GM23338 (cell line): ENCODE measurements around the gene TYW1. TPM values are rescaled to one million over a fixed set of nuclear protein-coding genes. Genes with fewer than 3 reads are reported as not detected.
"Not testable (repeated sequence)": the region's sequence is repeated elsewhere in the genome, so short reads cannot be mapped to it uniquely, and the experiment has no call there.

Experiments
- ATAC-seq: fragments of 200-7000 bp; cut with Tn5 transposase; 3 replicates; pipeline ENCODE4 v1.9.1; 2020
- DNase-seq: peaks from one replicate; pipeline ENCODE4 v3.0.0-alpha.2; 2015; ENCODE audit warnings: low spot score
- H2AFZ ChIP-seq: fragments of 200-600 bp; sonication (generic); 2 replicates; pipeline ENCODE4 v1.8.0; 2016; ENCODE audit warnings: antibody characterized with exemption, mild to moderate bottlenecking, moderate library complexity
- H3F3A ChIP-seq: fragments of 200-600 bp; sonication (generic); replicated peaks from 2 replicates; pipeline ENCODE4 v1.8.0; 2017; ENCODE audit warnings: antibody characterized with exemption, mixed run types, low read depth
- H3K27ac ChIP-seq: fragments of 200-600 bp; sonication (generic); 2 replicates; pipeline ENCODE4 v1.6.1; 2016; ENCODE audit warnings: low read depth
- H3K27me3 ChIP-seq: fragments of 200-600 bp; sonication (generic); 2 replicates; pipeline ENCODE4 v1.8.0; 2016; ENCODE audit warnings: mild to moderate bottlenecking, mixed run types, moderate library complexity; ENCODE audit not compliant: insufficient read depth
- H3K36me3 ChIP-seq: fragments of 200-600 bp; sonication (generic); 2 replicates; pipeline ENCODE4 v1.8.0; 2016; ENCODE audit warnings: mild to moderate bottlenecking; ENCODE audit not compliant: insufficient read depth
- H3K4me1 ChIP-seq: fragments of 200-600 bp; sonication (generic); 2 replicates; pipeline ENCODE4 v1.8.0; 2016; ENCODE audit warnings: mild to moderate bottlenecking, moderate library complexity; ENCODE audit not compliant: insufficient read depth
- H3K4me2 ChIP-seq: fragments of 200-600 bp; sonication (generic); 2 replicates; pipeline ENCODE4 v1.7.1; 2017; ENCODE audit warnings: mixed run types
- H3K4me3 ChIP-seq: fragments of 200-600 bp; sonication (generic); 2 replicates; pipeline ENCODE4 v1.6.1; 2016; ENCODE audit warnings: mixed run types
- H3K79me2 ChIP-seq: fragments of 200-600 bp; sonication (generic); replicated peaks from 2 replicates; pipeline ENCODE4 v1.8.0; 2017; ENCODE audit warnings: mild to moderate bottlenecking; ENCODE audit not compliant: insufficient read depth
- H3K9me2 ChIP-seq: fragments of 200-600 bp; sonication (generic); 2 replicates; pipeline ENCODE4 v1.8.0; 2017; ENCODE audit not compliant: insufficient read depth
- H4K20me1 ChIP-seq: fragments of 200-600 bp; sonication (generic); replicated peaks from 2 replicates; pipeline ENCODE4 v1.8.0; 2017; ENCODE audit warnings: mild to moderate bottlenecking; ENCODE audit not compliant: insufficient read depth
- H3K27ac Mint-ChIP-seq: 2 replicates; pipeline ENCODE4 v1.8.0; 2020; ENCODE audit warnings: inconsistent platforms, mild to moderate bottlenecking, moderate library complexity, mixed read lengths
- H3K27me3 Mint-ChIP-seq: 3 replicates; pipeline ENCODE4 v1.8.0; 2022; ENCODE audit warnings: low read depth, mild to moderate bottlenecking, moderate library complexity, mixed read lengths, inconsistent platforms; ENCODE audit not compliant: insufficient read depth, poor library complexity
- H3K36me3 Mint-ChIP-seq: 3 replicates; pipeline ENCODE4 v1.8.0; 2021; ENCODE audit warnings: low read depth, mild to moderate bottlenecking, inconsistent platforms, moderate library complexity, mixed read lengths
- H3K4me1 Mint-ChIP-seq: 3 replicates; pipeline ENCODE4 v1.8.0; 2020; ENCODE audit warnings: mild to moderate bottlenecking, inconsistent platforms, mixed read lengths
- H3K4me3 Mint-ChIP-seq: 3 replicates; pipeline ENCODE4 v1.8.0; 2021; ENCODE audit warnings: moderate library complexity, mild to moderate bottlenecking, inconsistent platforms, mixed read lengths
- H3K9me3 Mint-ChIP-seq: 3 replicates; pipeline ENCODE4 v1.8.0; 2020; ENCODE audit warnings: moderate library complexity, mild to moderate bottlenecking, inconsistent platforms, mixed read lengths
- CREB1 ChIP-seq: fragments of 250-450 bp; sonication (Bioruptor Pico); IDR thresholded peaks from 2 replicates; pipeline ENCODE4 v1.5.0; 2020; ENCODE audit warnings: low read depth, mild to moderate bottlenecking, moderate library complexity
- ETS1 ChIP-seq: IDR thresholded peaks from 2 replicates; pipeline ENCODE4 v1.6.1; 2016; ENCODE audit warnings: antibody characterized with exemption
- EZH2 ChIP-seq: fragments of 200-600 bp; sonication (generic); IDR thresholded peaks from one replicate; pipeline ENCODE4 v1.8.0; 2017; ENCODE audit warnings: antibody characterized with exemption, mild to moderate bottlenecking, low read depth; ENCODE audit not compliant: unreplicated experiment
- JUNB ChIP-seq: IDR thresholded peaks from one replicate; pipeline ENCODE4 v1.6.1; 2016; ENCODE audit warnings: antibody characterized with exemption; ENCODE audit not compliant: unreplicated experiment
- NANOG ChIP-seq: IDR thresholded peaks from 2 replicates; pipeline ENCODE4 v1.6.1; 2016; ENCODE audit warnings: antibody characterized with exemption, borderline replicate concordance
- POLR2AphosphoS5 ChIP-seq: IDR thresholded peaks from 2 replicates; pipeline ENCODE4 v1.6.1; 2016; ENCODE audit warnings: antibody characterized with exemption, low read depth
- REST ChIP-seq: IDR thresholded peaks from one replicate; pipeline ENCODE4 v1.6.1; 2018; ENCODE audit warnings: antibody characterized with exemption; ENCODE audit not compliant: unreplicated experiment
- STAT1 ChIP-seq: IDR thresholded peaks from one replicate; pipeline ENCODE4 v1.6.1; 2016; ENCODE audit warnings: antibody characterized with exemption; ENCODE audit not compliant: unreplicated experiment
- ZNF114 ChIP-seq: fragments of 250-450 bp; sonication (Bioruptor Pico); IDR thresholded peaks from 2 replicates; pipeline ENCODE4 v1.5.0; 2020; ENCODE audit warnings: mild to moderate bottlenecking, moderate library complexity
- ZNF331 ChIP-seq: fragments of 250-450 bp; sonication (Bioruptor Pico); IDR thresholded peaks from 2 replicates; pipeline ENCODE4 v1.5.0; 2020; ENCODE audit warnings: low read depth, mild to moderate bottlenecking, moderate library complexity
- polyA plus RNA-seq: library from polyadenylated mRNA; unstranded; fragments of >200 nt; fragmentation: Nextera tagmentation; extraction: Ambion mirVana; gene quantifications from 2 replicates; pipeline ENCODE4 v1.2.1, GENCODE V29; 2016
- total RNA-seq: library from RNA; depleted of rRNA; stranded (reverse); fragments of >200 nt; shearing (Covaris generic); gene quantifications from 2 replicates; pipeline ENCODE4 v1.2.3, GENCODE V29; 2014

The TYW1 gene
- total and polyA plus RNA-seq, 2 experiments from 2014 or later: 15.2 to 18.1 TPM

GRCh38 chr7:67098031-67098430 lies 101.4 kb downstream of the TYW1 start:
- H3K27ac ChIP-seq, H3K4me1 ChIP-seq, DNase-seq, H3K36me3 ChIP-seq, H4K20me1 ChIP-seq, H3K4me3 ChIP-seq, H3K27me3 Mint-ChIP-seq, H3F3A ChIP-seq, ATAC-seq, H3K9me2 ChIP-seq, H3K27ac Mint-ChIP-seq, H3K79me2 ChIP-seq, H3K9me3 Mint-ChIP-seq, H3K4me3 Mint-ChIP-seq, H2AFZ ChIP-seq, H3K27me3 ChIP-seq: not testable (repeated sequence)
- Mint-ChIP-seq H3K4me1 (peaks cover 10% of the 10 kb centered on the region), H3K36me3 (peaks cover 30% of the 10 kb centered on the region)
- H3K4me2 ChIP-seq: peak overlapping the region; percentile 13; the same call in 1 of the 2 replicates

- H3K36me3 Mint-ChIP-seq: peaks cover 35% of the 10 kb centered on the region
- not testable (repeated sequence) for H3F3A ChIP-seq, H3K27me3 ChIP-seq, H3K36me3 ChIP-seq, DNase-seq, H3K4me2 ChIP-seq, H3K9me3 Mint-ChIP-seq, H3K27ac ChIP-seq, H2AFZ ChIP-seq, H4K20me1 ChIP-seq, H3K4me3 ChIP-seq, H3K4me3 Mint-ChIP-seq, H3K4me1 ChIP-seq, H3K27ac Mint-ChIP-seq, H3K9me2 ChIP-seq, H3K79me2 ChIP-seq, ATAC-seq, H3K27me3 Mint-ChIP-seq
- H3K4me1 Mint-ChIP-seq: peaks cover 15% of the 10 kb centered on the region
Measured at GRCh38 chr7:67099406-67099805, 102.8 kb downstream of the TYW1 start.

GRCh38 chr7:67100038-67100437 lies 103.4 kb downstream of the TYW1 start:
- not testable (repeated sequence) for H3K4me2 ChIP-seq, H3K4me1 ChIP-seq, H3K27me3 ChIP-seq, H3K4me3 ChIP-seq, H3K36me3 ChIP-seq, H3F3A ChIP-seq, H3K9me2 ChIP-seq, H3K79me2 ChIP-seq, H4K20me1 ChIP-seq, H2AFZ ChIP-seq, H3K27ac Mint-ChIP-seq, ATAC-seq, H3K9me3 Mint-ChIP-seq, H3K4me3 Mint-ChIP-seq, H3K27ac ChIP-seq, DNase-seq, H3K27me3 Mint-ChIP-seq
- H3K4me1 Mint-ChIP-seq: peaks cover 15% of the 10 kb centered on the region
- H3K36me3 Mint-ChIP-seq: peaks cover 34% of the 10 kb centered on the region

- no peaks in the 10 kb centered on the region for H3K9me3 Mint-ChIP-seq
- peak; percentile 89 for ATAC-seq
- H3K36me3 ChIP-seq: no peaks in the 10 kb centered on the region
- H3K27me3 ChIP-seq: no peaks in the 10 kb centered on the region
- no peaks in the 10 kb centered on the region for H3F3A ChIP-seq
- no peaks in the 10 kb centered on the region for H3K4me1 ChIP-seq
- no peaks in the 10 kb centered on the region for H4K20me1 ChIP-seq
- H3K4me3 Mint-ChIP-seq: no peak overlapping the region
- peak overlapping the region; percentile 1; the same call in 1 of the 2 replicates for H3K27ac Mint-ChIP-seq
- H3K27ac ChIP-seq: no peak overlapping the region
- peak; percentile 60 for DNase-seq
- no peaks in the 10 kb centered on the region for H3K9me2 ChIP-seq
- H3K4me3 ChIP-seq: no peak overlapping the region
- no peak overlapping the region for H3K4me2 ChIP-seq
- no peaks in the 10 kb centered on the region for H3K79me2 ChIP-seq
- H2AFZ ChIP-seq: no peak overlapping the region
- peaks cover 31% of the 10 kb centered on the region for H3K36me3 Mint-ChIP-seq
- H3K4me1 Mint-ChIP-seq: peaks cover 15% of the 10 kb centered on the region
- H3K27me3 Mint-ChIP-seq: peaks cover 5% of the 10 kb centered on the region
- TF ChIP-seq JUNB (no peak), ZNF114 (no peak), REST (no peak), STAT1 (no peak), EZH2 (no peak), ETS1 (no peak), CREB1 (no peak), ZNF331 (CRISPR knock-in tag) (no peak), NANOG (no peak), POLR2AphosphoS5 (no peak)
Measured at GRCh38 chr7:67100956-67101361, 104.3 kb downstream of the TYW1 start.
